NCI-H82 treated with DMSO at 0.1 percent for 48 hours (cell line): Measurements from ENCODE around the gene STK32B.
"Not testable (repeated sequence)": the region's sequence is repeated elsewhere in the genome, so short reads cannot be mapped to it uniquely, and the experiment has no call there.

Source experiments
- DNase-seq: peaks from one replicate; lab custom pipeline; 2025; ENCODE audit not compliant: unreplicated experiment; lab: John Stamatoyannopoulos, UW

STK32B gene

DNA sequence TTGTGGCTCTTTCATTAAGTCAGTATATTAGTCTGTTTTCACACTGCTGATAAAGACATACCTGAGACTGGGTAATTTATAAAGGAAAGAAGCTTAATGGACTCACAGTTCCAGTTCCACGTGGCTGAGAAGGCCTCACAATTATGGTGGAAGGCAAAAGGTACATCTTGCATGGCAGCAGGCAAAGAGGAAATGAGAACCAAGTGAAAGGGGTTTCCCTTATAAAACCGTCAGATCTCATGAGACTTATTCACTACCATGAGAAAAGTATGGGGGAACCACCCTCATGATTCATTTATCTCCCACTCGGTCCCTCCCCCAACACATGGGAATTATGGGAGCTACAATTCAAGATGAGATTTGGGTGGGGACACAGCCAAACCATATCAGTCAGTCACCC, 15.7 kb downstream of the STK32B start:
- not testable (repeated sequence) for DNase-seq

DNA sequence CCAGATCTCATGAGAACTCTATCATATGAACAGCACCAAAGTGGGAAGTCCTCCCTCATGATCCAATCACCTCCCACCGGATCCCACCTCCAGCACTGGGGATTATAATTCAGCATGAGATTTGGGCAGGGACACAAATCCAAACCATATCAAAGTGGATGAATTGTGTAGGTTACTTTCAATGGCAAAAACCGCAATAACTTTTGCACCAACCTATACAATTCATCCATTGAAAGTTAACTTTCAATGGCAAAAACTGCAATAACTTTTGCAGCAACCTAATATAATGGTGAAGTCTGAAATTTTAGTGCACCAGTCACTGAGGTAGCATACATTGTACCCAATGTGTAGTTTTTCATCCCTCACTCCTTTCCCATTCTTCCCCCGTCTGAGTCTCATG, 16.6 kb downstream of the STK32B start:
- DNase-seq = no peak

DNA sequence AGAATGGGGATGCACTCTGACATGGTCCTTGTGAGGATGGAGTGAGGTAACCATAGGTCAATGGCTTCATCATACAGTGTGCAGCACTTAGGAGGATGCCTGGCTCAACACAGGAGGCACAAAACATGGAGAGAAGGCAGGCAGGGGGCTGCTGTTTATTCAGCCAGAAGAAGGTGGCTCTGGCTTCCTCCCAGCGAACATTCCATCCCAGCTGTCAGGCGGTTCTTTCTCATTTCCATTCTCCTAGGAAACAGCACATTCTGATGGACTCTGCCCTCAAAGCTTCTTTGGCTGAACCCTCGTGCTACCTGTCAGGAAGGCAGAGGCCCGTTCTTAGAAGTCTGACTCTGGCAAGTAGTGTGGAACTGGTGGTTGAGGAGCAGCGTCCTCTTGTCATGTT, 18.6 kb downstream of the STK32B start:
- DNase-seq = no peak

DNA sequence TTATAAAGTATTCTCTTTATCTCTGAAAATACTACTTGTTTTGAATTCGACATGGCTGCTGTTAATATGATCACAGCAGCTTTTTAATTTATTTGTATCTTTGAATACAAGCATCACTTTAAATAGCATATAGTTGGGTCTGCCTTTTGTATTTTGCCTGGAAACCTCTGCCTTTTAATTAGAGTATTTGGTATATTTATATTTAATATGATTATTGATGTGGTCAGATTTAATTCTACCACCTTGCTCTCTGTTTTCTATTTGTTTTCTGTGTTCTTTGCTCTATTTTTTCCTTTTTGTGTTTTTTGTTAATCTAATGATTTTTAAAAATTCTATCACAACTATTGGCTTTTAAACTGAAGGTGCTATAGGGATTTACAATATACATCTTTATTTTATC, 21.7 kb downstream of the STK32B start:
- no peak for DNase-seq

DNA sequence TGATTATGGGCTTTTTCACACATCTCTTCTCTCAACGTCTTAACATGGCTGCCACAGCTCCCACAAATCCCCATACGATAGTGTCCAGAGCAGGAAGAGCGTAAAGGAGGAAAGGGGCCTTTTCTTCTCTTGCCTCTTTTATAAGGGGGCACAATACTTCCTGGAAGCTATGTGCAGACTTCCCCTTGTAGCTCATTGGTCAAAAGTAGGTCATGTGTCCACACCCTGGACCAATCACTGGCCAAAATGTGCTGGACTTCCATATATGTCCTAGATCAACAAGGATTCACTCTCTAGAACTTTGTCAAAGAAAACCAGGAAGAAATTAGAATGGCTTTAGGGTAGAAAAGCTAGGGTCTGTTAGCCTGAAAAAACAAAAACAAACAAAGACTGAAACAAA, 26.7 kb downstream of the STK32B start:
- no peak for DNase-seq

DNA sequence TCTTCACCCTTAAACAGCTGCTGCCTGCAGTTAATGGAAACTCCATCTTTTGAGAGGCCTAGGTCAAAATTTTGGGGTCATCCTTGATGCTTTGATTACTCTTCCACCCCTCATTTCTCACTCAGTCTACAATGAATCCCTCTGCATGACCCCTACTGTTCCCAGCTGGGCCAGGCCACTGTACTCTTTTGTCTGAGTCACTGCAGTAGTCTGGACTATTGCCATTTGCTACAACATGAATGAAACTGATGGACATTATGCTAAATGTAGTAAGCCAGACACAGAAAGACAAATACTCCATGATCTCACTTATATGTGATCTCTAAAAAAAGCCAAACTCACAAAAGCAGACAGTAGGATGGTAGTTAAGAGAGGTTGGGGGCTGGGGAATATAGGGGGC, 28.3 kb downstream of the STK32B start:
- DNase-seq = no peak

DNA sequence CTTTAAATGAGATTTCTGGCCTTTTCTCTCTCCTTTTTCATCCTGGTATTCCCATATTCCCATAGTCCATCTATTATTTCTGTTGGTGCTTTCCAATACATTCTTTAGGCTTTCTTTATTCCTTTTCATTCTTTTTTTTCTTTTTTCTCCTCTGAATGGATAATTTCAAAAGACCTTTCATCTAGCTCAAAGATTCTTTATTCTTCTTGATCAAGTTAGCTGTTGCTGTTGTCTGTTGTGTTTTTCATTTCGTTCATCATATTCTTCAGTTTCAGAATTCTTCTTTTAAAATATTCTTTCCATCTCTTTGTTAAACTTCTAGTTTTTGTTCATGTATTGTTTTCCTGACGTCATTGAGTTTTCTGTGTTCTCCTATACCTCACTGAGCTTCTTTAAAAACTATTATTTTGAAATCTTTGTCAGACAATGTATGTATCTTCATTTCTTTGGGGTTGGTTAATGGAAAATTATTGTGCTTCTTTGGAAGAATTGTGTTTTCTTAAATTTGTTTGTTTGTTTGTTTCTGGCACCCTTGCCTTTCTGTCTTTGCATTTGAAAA, 30.2 kb downstream of the STK32B start:
- DNase-seq = no peak

DNA sequence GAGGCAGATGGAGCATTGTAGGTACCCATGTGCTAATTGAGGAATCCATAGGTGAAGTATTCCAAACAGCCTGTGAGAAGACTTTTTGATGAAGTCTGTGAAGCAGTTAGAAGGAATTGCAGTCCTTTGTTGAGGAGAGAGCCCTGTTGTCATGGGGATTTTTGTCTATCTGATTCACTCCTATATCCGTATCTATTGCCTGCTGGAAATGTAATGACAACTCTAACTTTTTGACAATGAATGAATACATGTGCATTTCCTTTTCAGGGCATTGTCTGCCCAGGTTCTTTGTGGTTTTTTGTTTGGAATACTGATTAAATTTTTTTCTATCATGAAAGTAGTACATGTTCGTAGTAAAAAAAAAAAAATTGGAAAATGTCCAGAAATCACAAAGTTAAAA, 31.1 kb downstream of the STK32B start:
- no peak for DNase-seq

DNA sequence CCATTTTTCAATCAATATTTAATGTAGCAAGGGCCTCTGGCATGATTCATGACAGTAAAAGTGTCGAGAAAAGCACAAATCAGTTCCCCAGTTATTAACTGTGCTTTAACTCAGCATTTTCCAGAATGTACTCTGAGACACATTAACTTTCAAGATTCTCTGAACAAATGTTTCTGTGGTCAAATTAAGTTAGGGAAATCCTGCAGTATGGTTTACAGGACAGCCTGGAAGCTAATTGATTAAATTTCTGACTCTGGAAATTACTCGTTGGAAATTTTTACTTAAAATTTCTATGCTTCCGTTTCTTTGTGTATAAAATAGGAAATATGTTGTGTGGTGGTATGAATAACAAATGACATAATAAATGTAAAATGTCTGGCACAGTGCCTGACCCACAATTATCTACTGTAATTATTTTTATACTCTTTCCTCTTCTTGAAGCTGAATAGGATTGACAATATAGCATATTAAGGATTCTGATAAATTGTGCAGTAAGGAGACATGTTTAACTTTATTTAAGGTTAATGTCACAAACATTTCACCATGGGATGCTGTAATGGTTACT, 33.7 kb downstream of the STK32B start:
- DNase-seq = no peak

DNA sequence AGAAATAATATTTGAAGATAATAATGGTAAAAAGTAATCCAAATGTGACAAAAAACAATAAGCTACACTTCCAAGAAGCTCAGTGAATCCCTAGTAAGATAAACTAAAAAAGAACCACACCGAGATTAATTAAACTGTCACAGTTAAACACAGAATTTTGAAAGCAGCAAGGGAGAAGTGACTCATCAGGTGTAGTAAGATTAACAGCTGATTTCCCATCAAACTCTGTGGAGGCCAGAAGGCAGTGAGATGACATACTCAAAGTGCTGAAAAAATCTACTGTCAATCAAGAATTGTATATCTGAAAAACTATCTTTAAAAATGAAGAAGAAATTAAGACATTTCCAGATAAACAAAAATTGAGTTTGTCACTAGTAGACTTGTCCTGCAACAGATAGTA, 35.3 kb downstream of the STK32B start:
- DNase-seq = no peak

DNA sequence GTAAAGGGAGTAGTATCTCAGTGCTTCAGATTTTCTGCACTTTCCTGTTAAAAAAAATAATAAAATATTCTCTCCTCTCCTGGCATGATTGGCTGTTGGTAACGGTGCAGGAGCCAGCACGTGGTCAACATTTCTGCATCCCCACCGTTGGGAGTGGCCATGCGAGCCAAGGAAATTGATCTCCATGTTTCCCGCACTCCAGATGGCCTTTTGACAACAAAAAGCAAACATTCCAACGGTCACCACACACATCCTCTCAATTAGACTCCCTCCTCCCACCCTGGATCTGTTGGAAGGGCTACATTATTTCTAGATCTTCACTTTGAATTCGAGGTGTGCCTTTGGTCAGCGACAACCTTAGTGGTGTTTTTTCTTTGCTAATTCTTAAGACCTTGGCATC, 45.0 kb downstream of the STK32B start:
- DNase-seq = no peak

DNA sequence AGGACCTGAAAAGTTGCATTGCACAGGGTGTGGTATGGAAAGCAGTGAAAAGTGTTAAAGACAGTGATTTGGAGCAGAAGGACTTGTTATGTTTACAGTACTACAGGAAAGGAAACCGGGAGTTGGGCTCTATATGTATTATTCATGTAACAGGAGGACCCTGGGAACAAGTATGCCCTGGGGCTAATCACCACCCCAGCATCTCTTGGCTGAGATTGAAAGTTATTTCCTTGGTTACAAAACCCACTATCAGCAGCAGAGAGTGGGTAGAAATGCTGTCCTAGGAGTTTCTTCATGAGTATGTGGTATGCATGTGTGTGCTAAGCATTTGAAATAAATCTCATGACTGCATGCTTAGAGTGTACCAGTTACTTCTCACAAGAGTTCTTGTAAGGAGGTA, 46.9 kb downstream of the STK32B start:
- no peak for DNase-seq

DNA sequence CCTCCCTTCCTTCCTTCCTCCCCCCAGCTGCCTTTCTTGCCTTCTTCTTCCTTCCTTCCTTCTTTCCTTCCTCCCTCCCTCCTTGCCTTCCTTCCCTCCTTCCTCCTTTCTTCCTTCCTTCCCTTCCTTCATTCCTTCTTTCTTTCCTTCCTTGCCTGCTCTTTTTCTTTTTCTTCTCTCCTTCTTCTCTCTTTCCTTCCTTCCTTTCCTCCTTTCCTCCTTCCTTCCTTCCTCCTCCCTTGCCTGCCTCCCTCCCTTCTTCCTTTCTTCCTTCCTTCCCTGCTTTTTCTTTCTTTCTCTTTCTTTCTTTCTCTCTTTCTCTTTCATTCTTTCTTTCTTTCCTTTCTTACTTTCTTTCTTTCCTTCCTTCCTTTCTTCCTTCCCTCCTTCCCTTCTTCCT, 49.1 kb downstream of the STK32B start:
- no peak for DNase-seq

DNA sequence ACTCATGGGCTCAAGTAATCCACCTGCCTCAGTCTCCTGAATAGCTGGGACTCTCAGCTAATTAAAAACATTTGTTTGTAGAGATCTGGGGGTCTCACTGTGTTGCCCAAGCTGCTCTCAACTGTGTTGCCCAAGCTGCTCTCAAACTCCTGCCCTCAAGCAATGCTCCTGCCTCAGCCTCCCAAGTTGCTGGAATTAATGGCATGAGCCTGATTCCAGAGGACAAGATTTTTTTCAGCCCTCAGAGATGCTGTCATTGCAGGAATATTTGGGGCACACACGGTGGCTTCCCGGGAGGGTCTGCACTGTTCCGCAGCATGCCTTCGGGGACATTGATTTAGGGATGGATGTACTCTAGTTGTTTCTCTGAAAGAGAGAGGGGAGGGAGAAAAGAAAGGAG, 49.7 kb downstream of the STK32B start:
- no peak for DNase-seq

DNA sequence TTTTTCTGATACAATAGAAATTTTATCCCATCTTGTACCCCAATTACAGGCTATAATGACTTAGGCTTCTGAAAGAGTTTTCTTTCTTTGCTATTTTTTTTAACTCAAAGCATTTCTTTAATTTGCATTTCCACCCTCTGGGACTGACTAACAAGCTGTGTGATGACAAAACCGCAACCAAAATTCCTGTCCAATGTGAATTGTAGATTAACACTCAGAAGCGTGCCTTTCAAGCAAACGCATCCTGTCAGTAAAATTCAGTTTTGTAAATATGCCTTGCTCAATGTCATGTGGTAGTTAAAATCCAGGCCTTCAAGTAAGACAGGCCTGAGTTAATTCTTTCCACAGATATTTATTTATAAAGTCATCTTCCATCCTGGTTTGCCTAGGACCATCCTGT, 50.3 kb downstream of the STK32B start:
- DNase-seq = no peak

DNA sequence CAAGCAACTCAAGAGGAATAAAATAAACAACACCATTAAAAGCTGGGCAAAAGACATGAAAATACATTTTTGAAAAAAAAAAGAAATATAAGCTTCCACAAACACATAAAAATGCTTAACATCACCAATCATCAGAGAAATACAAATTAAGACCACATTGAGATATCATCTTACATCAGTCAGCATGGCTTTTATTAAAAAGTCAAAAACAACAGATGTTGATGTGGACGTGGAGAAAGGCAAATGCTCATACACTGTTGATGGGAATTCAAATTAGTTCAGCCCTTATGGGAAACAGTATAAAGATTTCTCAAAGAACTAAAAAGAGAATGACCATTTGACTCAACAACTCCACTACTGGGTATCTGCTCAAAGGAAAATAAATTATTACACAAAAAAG, 59.6 kb downstream of the STK32B start:
- no peak for DNase-seq

DNA sequence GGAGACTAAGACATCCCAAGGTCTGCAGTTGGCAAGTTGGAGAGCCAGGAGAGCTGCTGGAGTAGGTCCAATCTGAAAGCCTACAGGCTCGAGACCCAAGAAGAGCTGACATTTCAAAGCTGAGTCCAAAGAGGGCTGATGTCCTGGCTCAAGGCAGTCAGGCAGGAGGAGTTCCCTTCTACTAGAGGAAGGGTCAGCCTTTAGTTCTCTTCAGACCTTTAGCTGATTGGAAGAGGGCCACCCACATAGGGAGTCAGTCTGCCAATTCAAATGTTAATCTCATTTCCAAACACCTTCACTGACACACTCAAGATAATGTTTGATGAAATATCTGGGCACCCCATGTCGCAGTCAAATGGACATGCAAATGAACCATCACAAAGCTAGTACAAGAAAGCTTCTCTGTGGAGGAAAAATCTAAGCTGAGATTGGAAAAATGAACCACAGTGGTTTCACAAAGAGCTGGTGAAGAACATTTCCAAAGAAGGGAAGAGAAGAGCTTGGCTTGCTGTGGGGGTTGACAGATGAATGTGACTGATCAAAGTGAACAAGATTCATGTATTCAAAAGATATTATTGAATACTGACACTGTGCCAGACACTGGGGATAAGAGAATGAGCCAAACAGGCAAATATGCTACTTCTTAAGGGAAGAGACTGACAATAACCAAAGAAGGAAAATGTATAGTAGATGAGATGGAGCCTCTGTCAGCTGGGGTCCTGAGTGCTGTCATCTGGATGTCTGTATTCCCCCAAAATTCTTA, 61.2 kb downstream of the STK32B start:
- DNase-seq = no peak

DNA sequence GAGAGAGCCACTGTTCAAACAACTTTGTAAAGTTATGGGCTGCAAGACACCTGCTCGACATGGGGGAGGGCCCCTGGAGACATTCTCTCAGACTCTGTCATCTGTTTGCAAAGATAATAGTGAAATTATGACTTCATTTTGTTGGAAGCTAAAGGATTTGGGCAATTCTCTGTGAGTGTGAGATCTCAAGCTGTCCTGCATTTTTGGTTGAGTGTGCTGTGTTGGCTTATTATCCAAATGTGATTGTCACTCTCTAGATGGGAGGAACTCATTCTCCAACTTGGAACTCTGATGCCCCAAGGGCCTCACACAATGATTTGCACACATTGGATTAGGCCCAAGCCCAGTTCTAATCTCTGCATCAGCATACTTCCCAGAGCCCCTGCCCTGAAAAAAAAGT, 63.7 kb downstream of the STK32B start:
- no peak for DNase-seq

DNA sequence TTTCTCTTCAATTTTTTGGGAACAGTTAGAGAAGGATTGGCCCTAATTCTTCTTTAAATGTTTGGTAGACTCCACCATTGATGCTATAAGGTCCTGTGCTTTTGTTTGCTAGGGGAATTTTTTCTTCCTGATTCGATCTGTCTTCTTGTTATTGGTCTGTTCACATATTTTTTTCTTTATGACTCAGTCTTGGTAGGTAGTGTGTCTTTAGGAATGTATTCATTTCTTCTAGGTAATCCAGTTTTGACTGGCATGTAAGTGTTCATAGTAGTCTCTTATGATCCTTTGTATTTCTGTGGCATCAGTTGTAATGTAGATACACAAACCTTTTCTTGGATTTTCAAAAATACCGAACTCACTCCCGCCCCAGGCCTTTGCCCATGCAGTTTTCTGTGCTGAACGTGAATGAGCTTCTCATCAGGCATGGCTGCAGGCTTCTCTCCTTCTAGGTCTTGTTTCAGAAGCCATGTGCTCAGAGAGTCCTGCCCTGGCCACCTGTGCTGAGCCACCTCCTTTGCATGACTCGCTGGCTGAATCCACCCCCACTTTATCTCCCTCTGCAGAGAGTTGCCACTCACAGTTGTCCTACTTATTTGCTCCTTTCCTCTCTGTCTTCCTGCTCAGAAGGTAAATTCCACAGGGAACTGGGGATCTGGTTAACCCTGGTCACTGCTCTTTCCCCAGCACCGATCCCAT, 67.0 kb downstream of the STK32B start:
- DNase-seq = no peak

DNA sequence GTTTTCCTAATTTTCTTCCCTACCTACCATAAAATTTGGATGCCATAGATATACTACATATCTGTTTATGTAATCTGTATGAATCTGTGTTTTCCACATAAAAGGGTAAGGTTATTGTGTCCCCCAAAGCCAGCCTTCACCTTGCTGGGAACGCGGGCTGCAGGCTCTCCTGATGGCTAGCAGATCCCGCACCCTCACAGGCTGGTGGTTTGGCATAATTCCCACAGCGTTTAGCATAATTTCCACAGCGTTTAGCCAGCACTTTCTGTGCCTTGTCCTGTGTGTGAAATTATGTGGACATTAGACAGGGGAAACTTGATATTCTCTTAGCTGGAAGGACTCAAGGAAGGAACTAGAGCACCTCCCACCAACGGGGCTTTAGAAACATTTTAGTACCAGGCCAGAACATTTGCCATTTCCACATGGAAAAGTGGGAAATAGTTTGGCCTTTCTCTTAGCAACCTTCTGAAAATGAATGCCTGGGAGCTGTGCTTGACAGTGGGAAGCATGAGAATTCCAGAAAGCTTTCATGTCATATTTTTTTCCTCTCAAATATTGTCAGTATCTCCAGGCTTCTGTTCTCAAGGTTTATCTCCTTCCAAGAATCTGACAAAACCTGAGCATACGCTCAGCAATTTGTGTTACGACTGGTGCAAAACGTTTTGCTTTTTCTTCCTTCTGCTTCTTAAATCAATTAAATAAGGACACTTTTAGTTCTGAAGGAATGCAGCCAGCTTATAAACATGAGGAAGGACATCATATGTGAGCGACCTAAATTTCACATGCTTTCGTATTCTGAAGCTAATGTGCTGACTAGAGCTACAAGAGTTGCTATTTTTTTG, 67.9 kb downstream of the STK32B start:
- DNase-seq = no peak

DNA sequence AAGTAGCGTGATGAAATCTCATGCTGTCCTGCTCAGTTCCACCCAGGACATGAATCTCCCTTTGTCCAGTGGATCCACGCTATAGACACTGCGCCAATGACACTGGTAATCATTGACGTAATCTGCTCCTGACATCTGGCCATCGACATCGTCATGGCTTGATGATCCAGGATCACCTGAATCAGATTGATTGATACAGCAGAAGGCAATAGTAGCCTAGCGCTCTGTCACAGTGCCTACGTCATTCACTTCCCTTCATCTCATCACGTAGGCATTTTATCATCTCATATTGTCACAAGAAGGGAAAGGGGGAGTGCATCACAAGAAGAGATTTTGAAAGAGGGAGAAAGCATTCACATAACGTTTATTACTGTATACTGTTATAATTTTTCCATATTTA, 68.8 kb downstream of the STK32B start:
- DNase-seq = no peak
